Stimulated activated CD4-positive, alpha-beta T cell treated with anti-CD3 and anti-CD28 coated beads, Interleukin-4, amount 100 ng/mL, for 24 hours (primary cell): Measurements from ENCODE around the gene ADAMTS19.
"Not testable (repeated sequence)": the region's sequence is repeated elsewhere in the genome, so short reads cannot be mapped to it uniquely, and the experiment has no call there.

Source experiments
- DNase-seq: peaks from one replicate; pipeline ENCODE4 v3.0.0-alpha.2; 2020

Gene ADAMTS19, protein sequence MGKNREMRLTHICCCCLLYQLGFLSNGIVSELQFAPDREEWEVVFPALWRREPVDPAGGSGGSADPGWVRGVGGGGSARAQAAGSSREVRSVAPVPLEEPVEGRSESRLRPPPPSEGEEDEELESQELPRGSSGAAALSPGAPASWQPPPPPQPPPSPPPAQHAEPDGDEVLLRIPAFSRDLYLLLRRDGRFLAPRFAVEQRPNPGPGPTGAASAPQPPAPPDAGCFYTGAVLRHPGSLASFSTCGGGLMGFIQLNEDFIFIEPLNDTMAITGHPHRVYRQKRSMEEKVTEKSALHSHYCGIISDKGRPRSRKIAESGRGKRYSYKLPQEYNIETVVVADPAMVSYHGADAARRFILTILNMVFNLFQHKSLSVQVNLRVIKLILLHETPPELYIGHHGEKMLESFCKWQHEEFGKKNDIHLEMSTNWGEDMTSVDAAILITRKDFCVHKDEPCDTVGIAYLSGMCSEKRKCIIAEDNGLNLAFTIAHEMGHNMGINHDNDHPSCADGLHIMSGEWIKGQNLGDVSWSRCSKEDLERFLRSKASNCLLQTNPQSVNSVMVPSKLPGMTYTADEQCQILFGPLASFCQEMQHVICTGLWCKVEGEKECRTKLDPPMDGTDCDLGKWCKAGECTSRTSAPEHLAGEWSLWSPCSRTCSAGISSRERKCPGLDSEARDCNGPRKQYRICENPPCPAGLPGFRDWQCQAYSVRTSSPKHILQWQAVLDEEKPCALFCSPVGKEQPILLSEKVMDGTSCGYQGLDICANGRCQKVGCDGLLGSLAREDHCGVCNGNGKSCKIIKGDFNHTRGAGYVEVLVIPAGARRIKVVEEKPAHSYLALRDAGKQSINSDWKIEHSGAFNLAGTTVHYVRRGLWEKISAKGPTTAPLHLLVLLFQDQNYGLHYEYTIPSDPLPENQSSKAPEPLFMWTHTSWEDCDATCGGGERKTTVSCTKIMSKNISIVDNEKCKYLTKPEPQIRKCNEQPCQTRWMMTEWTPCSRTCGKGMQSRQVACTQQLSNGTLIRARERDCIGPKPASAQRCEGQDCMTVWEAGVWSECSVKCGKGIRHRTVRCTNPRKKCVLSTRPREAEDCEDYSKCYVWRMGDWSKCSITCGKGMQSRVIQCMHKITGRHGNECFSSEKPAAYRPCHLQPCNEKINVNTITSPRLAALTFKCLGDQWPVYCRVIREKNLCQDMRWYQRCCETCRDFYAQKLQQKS

DNA sequence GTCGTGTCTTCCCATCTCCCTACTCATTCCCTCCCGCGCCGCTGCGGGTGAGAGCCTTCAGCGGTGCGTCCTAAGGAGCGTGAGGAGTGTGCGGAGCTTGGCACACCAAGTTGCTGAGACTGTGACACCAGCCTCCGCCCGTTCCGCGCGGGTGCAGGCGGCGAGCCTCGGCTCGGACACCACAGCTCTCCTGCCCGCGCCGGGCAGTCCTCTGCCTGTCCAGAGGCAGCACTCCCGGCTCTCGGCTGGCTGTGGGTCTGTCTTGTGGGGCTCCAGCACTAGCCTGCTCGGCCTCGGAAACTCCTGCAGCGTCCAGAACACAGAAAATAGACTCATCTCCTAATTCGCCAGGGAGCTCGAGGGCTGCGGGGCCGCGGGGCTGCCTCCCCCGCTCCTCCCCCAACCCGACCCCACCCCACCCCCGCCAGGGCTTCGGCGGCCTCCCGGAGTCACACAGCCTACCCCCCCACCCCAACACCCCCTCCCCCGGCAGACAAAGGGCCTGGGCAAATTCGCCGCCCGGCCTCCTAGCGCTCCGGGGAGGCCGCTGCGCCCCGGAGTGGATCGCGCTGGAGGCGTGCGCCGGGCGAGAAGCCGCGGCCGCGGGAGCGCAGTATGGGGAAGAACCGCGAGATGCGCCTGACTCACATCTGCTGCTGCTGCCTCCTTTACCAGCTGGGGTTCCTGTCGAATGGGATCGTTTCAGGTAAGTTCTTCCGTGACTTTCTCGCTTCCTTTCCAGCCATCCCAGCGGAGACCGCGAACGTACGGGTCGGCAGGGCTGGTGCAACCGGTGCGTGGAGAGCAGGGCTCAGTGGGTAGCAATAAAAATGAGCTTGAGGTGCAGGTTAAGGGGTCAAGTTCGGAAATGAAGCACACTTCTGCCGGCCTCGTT is at the start of gene ADAMTS19:
Gene ADAMTS19, plus strand, starts transcription at position 522 of the 895 bp plus-strand sequence. Its CDS starts 94 bp downstream, at position 616.
- DNase-seq: no peak

DNA sequence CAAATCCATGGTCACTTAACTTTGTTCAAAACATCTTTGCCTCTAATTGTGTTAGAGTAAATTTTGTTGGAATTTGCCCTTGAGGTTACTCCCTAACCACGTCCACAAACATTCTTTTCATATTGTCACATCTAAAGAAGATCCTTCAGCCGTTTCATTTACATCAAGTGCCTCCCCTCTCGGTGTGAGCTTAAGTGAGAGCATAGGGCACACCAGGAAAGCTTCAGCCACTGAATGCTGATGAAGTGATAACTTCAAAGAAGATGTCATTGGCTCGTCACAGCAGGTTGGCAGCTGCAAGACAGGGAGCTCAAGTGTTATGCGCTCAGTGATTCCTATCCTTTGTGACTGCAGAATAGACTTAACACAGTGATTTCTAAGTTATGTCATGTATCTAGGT is 49.6 kb upstream of the ADAMTS19 start:
- no peak for DNase-seq

DNA sequence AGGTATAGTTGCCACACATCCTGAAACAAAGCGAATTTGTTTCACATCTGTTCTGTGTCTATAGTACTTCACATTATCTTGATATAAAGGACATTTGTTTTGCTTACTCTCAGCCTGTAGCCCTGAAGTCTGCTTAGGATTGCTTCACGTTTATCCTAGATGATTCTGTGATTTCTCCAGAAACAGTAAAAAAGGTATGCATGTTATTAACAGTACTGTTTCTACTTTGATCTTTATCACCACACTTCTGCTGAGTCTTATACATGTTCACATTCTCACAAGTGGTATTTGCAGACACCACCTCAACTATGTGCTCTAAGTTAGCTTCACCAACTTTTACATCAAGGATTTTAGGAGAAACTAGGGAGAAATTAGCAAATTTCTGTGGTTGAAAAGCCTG is 47.4 kb upstream of the ADAMTS19 start:
- DNase-seq: no peak

DNA sequence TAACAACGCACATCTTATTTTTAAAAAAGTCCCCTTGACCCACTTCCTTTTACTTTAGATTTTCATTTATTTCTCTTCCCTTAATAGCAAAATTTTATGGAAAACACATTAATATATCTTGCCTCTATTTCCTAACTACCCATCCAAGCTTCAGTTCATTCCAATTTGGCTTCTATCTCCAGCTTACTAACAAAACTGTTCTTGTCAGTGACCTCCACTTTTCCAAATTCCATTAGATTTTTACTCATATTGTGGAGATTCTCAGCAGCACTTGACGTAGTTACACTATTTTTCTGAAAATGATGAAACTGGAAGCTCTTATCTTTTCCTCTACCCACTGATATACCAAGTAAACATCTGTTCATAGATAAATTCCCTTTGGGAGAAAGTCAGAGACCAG is 46.5 kb upstream of the ADAMTS19 start:
- no peak for DNase-seq

GRCh38 chr5:129419292-129419691 is 40.8 kb upstream of the ADAMTS19 start:
- DNase-seq: no peak

GRCh38 chr5:129425031-129425430 is 35.1 kb upstream of the ADAMTS19 start:
- DNase-seq: no peak

DNA sequence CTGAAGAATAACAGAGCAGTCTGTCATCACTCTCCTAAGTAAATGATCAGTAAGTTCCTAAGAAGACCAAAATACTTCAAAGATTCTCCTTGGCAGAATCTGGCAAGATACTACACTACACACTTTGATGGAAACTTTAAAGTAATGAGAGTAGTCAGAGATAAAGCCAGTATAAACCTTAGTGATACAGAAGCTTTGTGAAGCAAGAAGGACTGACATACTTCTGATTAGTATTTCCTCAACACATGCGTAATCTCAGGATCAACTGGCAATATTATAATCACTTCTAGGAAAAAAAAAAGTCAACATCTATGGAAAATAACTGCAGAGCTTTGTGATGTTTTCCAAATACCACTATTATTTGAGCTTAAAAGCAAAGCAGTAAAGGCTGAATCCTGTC is 34.0 kb upstream of the ADAMTS19 start:
- DNase-seq: no peak

DNA sequence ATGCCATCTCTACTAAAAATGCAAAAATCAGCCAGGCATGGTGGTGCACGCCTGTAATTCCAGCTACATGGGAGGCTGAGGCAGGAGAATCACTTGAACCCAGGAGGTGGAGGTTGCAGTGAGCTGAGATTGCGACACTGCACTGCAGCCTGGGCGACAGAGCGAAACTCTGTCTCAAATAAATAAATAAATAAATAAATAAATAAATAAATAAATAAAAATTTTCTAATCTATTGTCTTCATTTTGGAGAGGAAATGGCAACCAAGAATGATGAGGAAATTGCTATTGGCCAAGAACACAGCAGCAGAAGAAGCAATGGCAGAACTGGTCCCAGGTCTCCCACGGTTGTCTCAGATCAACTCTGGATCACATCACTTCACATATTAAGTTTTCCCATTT is 31.5 kb upstream of the ADAMTS19 start:
- not testable (repeated sequence) for DNase-seq

DNA sequence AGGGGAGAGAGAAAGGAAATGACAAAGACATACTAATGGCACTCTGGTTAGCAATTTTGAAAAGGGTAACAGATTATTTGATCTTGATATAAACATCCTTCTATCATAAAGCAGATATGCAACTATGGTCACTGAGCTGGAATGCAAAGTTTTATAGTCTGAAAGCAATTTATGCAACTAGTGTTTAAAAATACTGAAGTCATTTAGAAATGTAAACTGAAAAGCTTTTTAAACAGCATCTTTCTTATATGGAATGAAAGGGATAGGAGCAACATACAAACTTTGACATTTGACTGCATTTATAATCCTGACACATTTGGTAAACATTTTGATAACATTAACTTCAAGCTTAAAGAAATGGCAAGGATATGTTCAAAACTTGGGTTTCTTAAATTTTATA is 28.7 kb upstream of the ADAMTS19 start:
- DNase-seq: no peak

DNA sequence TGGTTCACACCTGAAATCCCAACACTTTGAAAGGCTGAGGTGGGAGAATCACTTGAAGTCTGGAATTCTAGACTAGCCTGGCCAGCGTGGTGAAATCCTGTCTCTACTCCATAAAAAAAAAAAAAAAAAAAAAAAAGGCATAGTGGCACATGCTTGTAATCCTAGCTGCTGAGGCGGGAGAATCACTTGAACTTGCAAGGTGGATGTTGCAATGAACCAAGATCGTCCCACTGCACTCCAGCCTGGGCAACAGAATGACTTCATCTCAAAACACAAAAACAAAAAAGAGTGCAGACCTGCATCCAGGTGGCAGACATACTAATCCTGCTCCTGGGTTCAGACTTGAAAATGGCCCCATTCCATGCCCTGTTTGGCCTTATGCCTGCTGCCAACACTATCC is 21.8 kb upstream of the ADAMTS19 start:
- no peak for DNase-seq

GRCh38 chr5:129440424-129440823 is 19.7 kb upstream of the ADAMTS19 start:
- DNase-seq: no peak

- no peak for DNase-seq
Observed at GRCh38 chr5:129441096-129441495, 19.0 kb upstream of the ADAMTS19 start.

DNA sequence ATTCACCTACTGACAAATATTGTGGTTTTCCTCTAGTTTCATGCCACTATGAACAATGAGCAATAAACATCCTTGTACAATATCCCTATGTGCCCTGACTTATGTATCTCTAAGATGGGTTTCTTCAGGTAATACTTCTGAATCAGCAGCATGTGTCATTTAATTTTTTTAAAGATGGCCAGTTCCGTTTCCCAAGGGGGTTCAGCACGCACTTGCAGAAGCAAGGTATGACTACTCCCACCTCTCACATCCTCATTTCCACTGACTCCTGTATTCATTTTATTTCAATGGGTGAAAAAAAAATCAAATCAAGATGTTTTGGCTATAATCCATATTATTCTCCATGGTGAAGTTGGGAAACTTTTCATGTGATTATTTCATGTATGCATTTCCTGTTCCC is 14.7 kb upstream of the ADAMTS19 start:
- no peak for DNase-seq

GRCh38 chr5:129447968-129448367 is 12.1 kb upstream of the ADAMTS19 start:
- no peak for DNase-seq

- no peak for DNase-seq
Observed at GRCh38 chr5:129448654-129449053, 11.4 kb upstream of the ADAMTS19 start.

DNA sequence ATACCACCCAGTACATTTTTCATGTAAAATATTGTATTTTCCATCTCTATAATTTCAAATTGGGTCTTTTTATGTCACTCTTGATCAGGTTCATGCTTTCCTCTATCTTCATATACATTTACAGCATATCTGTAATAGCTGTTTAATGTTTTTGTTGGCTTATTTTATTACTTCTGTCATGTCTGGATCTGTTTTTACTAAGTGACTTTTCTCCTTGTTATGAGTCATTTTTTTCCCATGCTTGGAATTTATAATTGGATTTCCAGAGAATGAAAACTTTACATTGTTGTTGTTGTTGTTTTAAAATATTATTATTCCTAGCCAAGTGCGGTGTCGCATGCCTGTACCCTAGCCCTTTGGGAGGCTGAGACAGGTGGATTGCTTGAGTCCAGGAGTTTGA is 5.6 kb upstream of the ADAMTS19 start:
- no peak for DNase-seq

DNA sequence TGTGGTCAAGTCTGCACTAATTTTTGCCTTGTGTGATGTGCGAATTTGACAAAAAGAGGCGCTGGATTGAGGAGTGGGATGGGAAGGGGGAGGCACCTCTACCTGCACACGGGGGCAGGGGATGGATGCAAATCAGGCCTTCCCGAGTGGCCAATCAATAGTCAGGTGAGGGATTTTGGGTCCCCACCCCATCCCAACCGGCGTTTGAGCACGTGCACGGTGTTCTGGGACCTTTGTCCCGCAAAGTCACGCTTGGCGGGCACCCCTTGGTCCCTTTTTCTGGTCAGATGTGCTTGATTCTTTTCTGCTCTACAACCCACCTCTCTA is 685 bp upstream of the ADAMTS19 start:
- DNase-seq: no peak

- DNase-seq: no peak
Observed at GRCh38 chr5:129460672-129460935, 506 bp downstream of the ADAMTS19 start.

- DNase-seq: no peak
Observed at GRCh38 chr5:129460936-129461710, 1.0 kb downstream of the ADAMTS19 start.

GRCh38 chr5:129461711-129462332 is 1.7 kb downstream of the ADAMTS19 start:
- no peak for DNase-seq

GRCh38 chr5:129465776-129466344 is 5.8 kb downstream of the ADAMTS19 start:
- DNase-seq: no peak
